ENCODE measurements around the gene AHCYL2. TPM values are rescaled to one million over a fixed set of nuclear protein-coding genes. Genes with fewer than 3 reads are reported as not detected.

The AHCYL2 gene
- total RNA-seq, 1 donor from 2014 or later = 6.0 TPM

DNA sequence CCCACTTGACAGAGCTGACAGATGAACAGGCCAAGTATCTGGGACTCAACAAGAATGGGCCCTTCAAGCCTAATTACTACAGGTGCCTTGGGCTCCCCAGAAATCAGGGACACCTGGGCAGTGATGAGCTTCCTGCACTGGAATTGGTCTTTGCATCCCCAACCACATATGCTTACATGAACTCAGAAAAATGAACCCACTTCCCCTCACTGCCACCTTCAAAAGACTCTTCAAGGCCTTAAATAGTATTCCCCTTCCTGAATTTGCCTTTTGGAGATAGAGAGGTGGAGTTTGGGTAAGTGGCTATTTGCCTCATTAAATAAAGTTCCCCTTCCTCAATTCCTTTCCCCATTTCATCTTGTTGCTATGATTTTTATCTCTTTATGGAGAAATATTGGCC, 201.7 kb downstream of the AHCYL2 start:
- H3K27me3 ChIP-seq (ENCODE audit: low read depth) = no peaks in the 10 kb centered on the region
- no peak overlapping the region for H3K27ac ChIP-seq (replicated peaks)

GRCh38 chr7:129427526-129428045, 202.8 kb downstream of the AHCYL2 start:
- intact Hi-C loops (cut with micrococcal nuclease) = no loop called here
- Histone ChIP-seq H3K4me1 (peaks cover 11% of the 10 kb centered on the region), H3K9me3 (replicated peaks) (no peaks in the 10 kb centered on the region), H3K36me3 (peaks cover 24% of the 10 kb centered on the region), H3K27ac (replicated peaks) (no peak overlapping the region), H3K4me3 (no peak overlapping the region), H3K27me3 (ENCODE audit: low read depth) (no peaks in the 10 kb centered on the region)
- TF ChIP-seq CTCF (IDR thresholded peaks at IDR 0.05; ENCODE audit: borderline replicate concordance) = no peak
- DNase-seq = no peak

More for the DNA sequence above, 201.7 kb downstream of the AHCYL2 start:
- no peak for TF ChIP-seq CTCF (IDR thresholded peaks at IDR 0.05; ENCODE audit: borderline replicate concordance)
- H3K36me3 ChIP-seq = peaks cover 24% of the 10 kb centered on the region
- H3K4me3 ChIP-seq = no peak overlapping the region
- H3K9me3 ChIP-seq (replicated peaks) = no peaks in the 10 kb centered on the region
- peaks cover 21% of the 10 kb centered on the region for H3K4me1 ChIP-seq
- DNase-seq = no peak
- intact Hi-C loops (cut with micrococcal nuclease) = no loop called here

DNA sequence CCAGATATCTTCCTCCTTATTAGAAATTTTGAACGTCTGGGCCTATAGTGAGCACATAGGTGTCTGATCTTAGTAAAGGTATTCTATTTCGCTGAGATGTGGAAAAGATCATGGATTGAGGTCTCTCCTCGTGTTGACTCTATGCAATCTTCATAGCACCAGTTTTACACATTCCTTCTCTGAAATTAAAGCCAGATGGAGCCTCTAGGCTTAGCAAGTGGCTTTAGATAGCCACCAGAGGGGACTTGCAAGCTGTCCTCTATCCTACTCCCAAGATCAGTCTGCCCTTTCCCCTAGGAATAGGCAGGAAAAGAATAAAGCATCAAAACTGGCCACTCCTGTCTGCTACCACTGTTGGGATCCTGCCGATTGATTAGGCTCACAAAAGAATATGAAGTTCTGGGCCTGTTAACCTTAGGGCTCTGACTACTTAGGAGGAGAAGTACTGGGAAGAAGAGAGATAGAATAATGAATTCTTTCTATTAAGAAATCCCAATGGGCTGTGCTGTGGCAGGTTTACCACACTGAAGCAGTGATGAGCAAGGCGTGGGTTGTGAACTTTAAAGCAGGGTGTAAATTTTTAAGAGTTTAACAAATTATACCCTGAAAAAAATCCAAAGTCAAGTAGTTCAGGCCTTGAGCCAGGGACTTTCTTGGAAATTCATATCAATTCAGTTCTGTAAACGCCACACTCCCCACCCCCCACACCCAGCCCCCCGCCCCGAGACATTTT, 207.2 kb downstream of the AHCYL2 start:
- Histone ChIP-seq H3K27ac (replicated peaks) (no peak overlapping the region), H3K36me3 (peaks cover 4% of the 10 kb centered on the region), H3K4me1 (peaks cover 32% of the 10 kb centered on the region), H3K27me3 (ENCODE audit: low read depth) (no peaks in the 10 kb centered on the region), H3K9me3 (replicated peaks) (no peaks in the 10 kb centered on the region), H3K4me3 (no peak overlapping the region)
- intact Hi-C loops (cut with micrococcal nuclease) = no loop called here
- DNase-seq = no peak
- TF ChIP-seq CTCF (IDR thresholded peaks at IDR 0.05; ENCODE audit: borderline replicate concordance) = no peak

- Histone ChIP-seq H3K9me3 (replicated peaks) (no peaks in the 10 kb centered on the region), H3K36me3 (no peaks in the 10 kb centered on the region), H3K27me3 (ENCODE audit: low read depth) (no peaks in the 10 kb centered on the region), H3K27ac (replicated peaks) (peak within 1 kb of the TSS; percentile 81), H3K4me1 (peaks cover 32% of the 10 kb centered on the region), H3K4me3 (peak within 1 kb of the TSS; percentile 94)
- intact Hi-C loops (cut with micrococcal nuclease) = no loop called here
- peak; percentile 93 for DNase-seq
- TF ChIP-seq CTCF (IDR thresholded peaks at IDR 0.05; ENCODE audit: borderline replicate concordance) = peak; percentile 33
These were observed 209.2 kb downstream of the AHCYL2 start, which contains the start of gene STRIP2 for GRCh38 chr7:129433847-129434674. Gene STRIP2, plus strand, starts transcription at chr7:129434432. Its CDS starts 41 bp downstream, at chr7:129434473.

DNA sequence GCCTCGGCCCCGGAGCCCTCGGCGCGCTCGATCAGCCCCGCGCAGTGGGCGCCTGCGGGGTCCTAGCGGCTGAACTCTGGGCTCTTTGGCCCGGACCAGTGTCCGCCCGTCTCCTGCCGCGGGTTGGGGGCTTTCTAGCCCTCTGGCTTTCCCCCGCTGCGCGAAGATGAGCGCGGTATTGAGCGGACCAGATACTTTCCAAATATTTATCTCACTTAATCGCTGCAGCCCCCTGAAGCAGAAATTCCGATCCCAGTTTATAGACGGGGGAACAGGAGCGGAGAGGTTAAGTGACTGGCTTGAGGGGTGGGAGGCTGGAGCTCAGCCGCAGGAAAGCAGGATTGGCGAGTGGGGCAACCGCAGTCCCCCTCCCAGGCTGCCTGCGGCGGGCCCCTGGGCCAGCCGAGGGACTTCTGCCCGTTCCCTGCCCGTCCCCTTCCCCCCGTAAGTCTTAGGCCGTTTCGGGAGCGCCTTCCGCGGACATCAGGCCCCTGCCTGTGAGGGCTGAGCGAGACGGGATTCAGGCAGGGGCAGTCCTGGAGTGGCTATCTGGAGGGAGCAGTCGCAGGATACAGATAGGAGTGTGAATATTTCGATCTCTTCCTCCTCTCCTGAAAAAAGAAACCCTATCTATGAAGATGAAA, 210.0 kb downstream of the AHCYL2 start:
- no peak for DNase-seq
- Histone ChIP-seq H3K9me3 (replicated peaks) (no peaks in the 10 kb centered on the region), H3K4me1 (peaks cover 32% of the 10 kb centered on the region), H3K27me3 (ENCODE audit: low read depth) (no peaks in the 10 kb centered on the region), H3K27ac (replicated peaks) (peak overlapping the region; percentile 81), H3K36me3 (no peaks in the 10 kb centered on the region), H3K4me3 (peak overlapping the region; percentile 94)
- TF ChIP-seq CTCF (IDR thresholded peaks at IDR 0.05; ENCODE audit: borderline replicate concordance) = no peak
- intact Hi-C loops (cut with micrococcal nuclease) = no loop called here
